OCI-LY7 (cell line): ENCODE measurements around the gene SNX13. TPM values are rescaled to one million over a fixed set of nuclear protein-coding genes. Genes with fewer than 3 reads are reported as not detected.
A peak's percentile ranks its signal among the peaks of the same experiment; 100 is the strongest.

Experiments used
- BruUV-seq: library from RNA; stranded (reverse); fragments of 400-500 nt; replicated peaks from 2 replicates; lab custom pipeline; 2021; lab: Mats Ljungman, UMichigan
- CTCF ChIA-PET: fragments of 300-600 bp; sonication (Branson Sonifier 250); formaldehyde crosslinking; loops from one replicate; lab custom pipeline; 2022; ENCODE audit warnings: antibody characterized with exemption; ENCODE audit not compliant: unreplicated experiment; lab: Charles Lee
- POLR2A ChIA-PET: fragments of 300-600 bp; sonication (Branson Sonifier 250); formaldehyde crosslinking; loops from one replicate; lab custom pipeline; 2022; ENCODE audit warnings: antibody characterized with exemption; lab: Charles Lee
- DNase-seq: peaks from one replicate; pipeline ENCODE4 v3.0.0-alpha.2; 2015; ENCODE audit warnings: low spot score
- H2AFZ ChIP-seq: fragments of 200-600 bp; sonication (generic), shearing (Covaris generic); 2 replicates; pipeline ENCODE4 v1.6.1; 2014; ENCODE audit warnings: mild to moderate bottlenecking, antibody characterized with exemption, low read length, moderate library complexity
- H3K27ac ChIP-seq: fragments of 200-600 bp; sonication (generic); 2 replicates; pipeline ENCODE4 v1.5.1; 2014; ENCODE audit warnings: mixed run types, low read depth, mild to moderate bottlenecking, moderate library complexity, low read length, inconsistent platforms; ENCODE audit not compliant: poor library complexity, severe bottlenecking
- H3K36me3 ChIP-seq: fragments of 200-600 bp; sonication (generic); 2 replicates; pipeline ENCODE4 v1.6.1; 2014; ENCODE audit warnings: mild to moderate bottlenecking, antibody characterized with exemption, low read length, moderate library complexity, mixed read lengths; ENCODE audit not compliant: insufficient read depth
- H3K4me1 ChIP-seq: fragments of 200-600 bp; sonication (generic); 2 replicates; pipeline ENCODE4 v1.5.1; 2014; ENCODE audit warnings: mild to moderate bottlenecking, low read length; ENCODE audit not compliant: insufficient read depth, poor library complexity, severe bottlenecking
- H3K4me2 ChIP-seq: fragments of 200-600 bp; sonication (generic); 2 replicates; pipeline ENCODE4 v1.6.1; 2014; ENCODE audit warnings: mild to moderate bottlenecking, low read length
- H3K4me3 ChIP-seq: fragments of 200-600 bp; sonication (generic); 2 replicates; pipeline ENCODE4 v1.5.1; 2014; ENCODE audit warnings: mild to moderate bottlenecking, low read depth, low read length; ENCODE audit not compliant: poor library complexity, severe bottlenecking
- H3K79me2 ChIP-seq: fragments of 200-600 bp; sonication (generic); 2 replicates; pipeline ENCODE4 v1.6.1; 2016; ENCODE audit warnings: low read depth, mild to moderate bottlenecking, low read length, moderate library complexity, mixed read lengths; ENCODE audit not compliant: insufficient read depth
- H3K9me2 ChIP-seq: fragments of 200-600 bp; sonication (generic); 2 replicates; pipeline ENCODE4 v1.6.1; 2016; ENCODE audit warnings: mild to moderate bottlenecking, low read length, mixed read lengths; ENCODE audit not compliant: insufficient read depth
- H3K9me3 ChIP-seq: fragments of 200-600 bp; sonication (generic); 2 replicates; pipeline ENCODE4 v1.6.1; 2014; ENCODE audit warnings: mild to moderate bottlenecking, mixed run types, low read length, mixed read lengths
- H4K20me1 ChIP-seq: fragments of 200-600 bp; sonication (generic); 2 replicates; pipeline ENCODE4 v1.6.1; 2014; ENCODE audit warnings: mild to moderate bottlenecking, antibody characterized with exemption, low read length, moderate library complexity, mixed read lengths; ENCODE audit not compliant: insufficient read depth
- EZH2phosphoT487 ChIP-seq: fragments of 200-600 bp; sonication (generic); IDR thresholded peaks from 2 replicates; pipeline ENCODE4 v1.6.1; 2018; ENCODE audit warnings: low read depth, borderline replicate concordance, mild to moderate bottlenecking, mixed run types, antibody characterized with exemption, low read length, moderate library complexity, mixed read lengths
- intact Hi-C: fragments of 100-400 bp; cut with micrococcal nuclease; formaldehyde crosslinking; loops from one replicate; pipeline ENCODE4 v1.10.0; 2022; ENCODE audit not compliant: unreplicated experiment
- total RNA-seq, 2 experiments: library from RNA; depleted of rRNA in 1 of 2; stranded (reverse); fragments of >200 nt in 1 of 2; shearing (Covaris generic) in 1 of 2; gene quantifications; 2 replicates each; pipeline ENCODE4 v1.2.3, GENCODE V29; 2014 to 2022
- TF ChIP-seq, protein P1 (sequence below): fragments of 200-600 bp; sonication (generic); conservative IDR thresholded peaks from 2 replicates; pipeline ENCODE4 v1.5.1; 2014; ENCODE audit warnings: mild to moderate bottlenecking, antibody characterized with exemption, low read length, moderate library complexity, mixed read lengths

Gene SNX13
- total RNA-seq, 2 experiments from 2014 or later = 20.0 to 32.6 TPM

GRCh38 chr7:17832820-17833355, 107.4 kb downstream of the SNX13 start:
- POLR2A ChIA-PET = interaction anchor here (0.6 to 1.7 kb wide), 4 partner anchors 9 to 811 kb away, joined by 3 to 5 read pairs (median 4); no protein-coding TSS in a partner anchor
- no peak overlapping the region for H3K4me2 ChIP-seq
- H2AFZ ChIP-seq = no peak overlapping the region
- no peaks in the 10 kb centered on the region for H3K4me1 ChIP-seq
- no peaks in the 10 kb centered on the region for H3K9me2 ChIP-seq
- CTCF ChIA-PET = no interaction called here
- BruUV-seq = TSS peak; percentile 21
- H3K36me3 ChIP-seq = peaks cover 8% of the 10 kb centered on the region; the same call in 1 of the 2 replicates
- intact Hi-C loops = no loop called here
- no peak overlapping the region for H3K27ac ChIP-seq
- no peaks in the 10 kb centered on the region for H3K9me3 ChIP-seq
- no peaks in the 10 kb centered on the region for H3K79me2 ChIP-seq
- DNase-seq = no peak
- no peak for TF ChIP-seq EZH2phosphoT487
- TF ChIP-seq, protein P1, sequence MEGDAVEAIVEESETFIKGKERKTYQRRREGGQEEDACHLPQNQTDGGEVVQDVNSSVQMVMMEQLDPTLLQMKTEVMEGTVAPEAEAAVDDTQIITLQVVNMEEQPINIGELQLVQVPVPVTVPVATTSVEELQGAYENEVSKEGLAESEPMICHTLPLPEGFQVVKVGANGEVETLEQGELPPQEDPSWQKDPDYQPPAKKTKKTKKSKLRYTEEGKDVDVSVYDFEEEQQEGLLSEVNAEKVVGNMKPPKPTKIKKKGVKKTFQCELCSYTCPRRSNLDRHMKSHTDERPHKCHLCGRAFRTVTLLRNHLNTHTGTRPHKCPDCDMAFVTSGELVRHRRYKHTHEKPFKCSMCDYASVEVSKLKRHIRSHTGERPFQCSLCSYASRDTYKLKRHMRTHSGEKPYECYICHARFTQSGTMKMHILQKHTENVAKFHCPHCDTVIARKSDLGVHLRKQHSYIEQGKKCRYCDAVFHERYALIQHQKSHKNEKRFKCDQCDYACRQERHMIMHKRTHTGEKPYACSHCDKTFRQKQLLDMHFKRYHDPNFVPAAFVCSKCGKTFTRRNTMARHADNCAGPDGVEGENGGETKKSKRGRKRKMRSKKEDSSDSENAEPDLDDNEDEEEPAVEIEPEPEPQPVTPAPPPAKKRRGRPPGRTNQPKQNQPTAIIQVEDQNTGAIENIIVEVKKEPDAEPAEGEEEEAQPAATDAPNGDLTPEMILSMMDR = no peak
- H4K20me1 ChIP-seq = no peaks in the 10 kb centered on the region
- no peak overlapping the region for H3K4me3 ChIP-seq

DNA sequence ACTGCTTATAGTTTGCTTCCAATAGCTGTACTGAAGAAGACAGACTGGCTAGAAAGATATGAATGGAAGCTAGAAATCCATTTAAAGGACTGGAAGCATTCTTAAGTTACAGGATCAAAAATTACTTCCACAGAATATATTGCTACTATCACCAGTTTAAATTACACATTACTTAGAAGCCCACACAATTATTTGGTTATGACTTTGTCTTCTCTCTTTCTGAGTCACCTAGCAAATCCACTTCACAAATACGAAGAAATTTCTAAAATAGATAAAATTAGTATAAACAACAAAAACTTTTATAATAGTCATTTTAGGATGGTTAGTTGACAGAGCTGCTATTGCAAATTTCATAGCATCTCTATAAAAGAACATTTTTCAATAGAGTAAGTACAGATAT, 108.1 kb downstream of the SNX13 start:
- no peak overlapping the region for H3K27ac ChIP-seq
- no peak for DNase-seq
- H3K4me1 ChIP-seq = no peaks in the 10 kb centered on the region
- no TSS peak for BruUV-seq
- H3K4me3 ChIP-seq = no peak overlapping the region
- intact Hi-C loops = no loop called here
- POLR2A ChIA-PET = interaction anchor here (1.2 to 1.7 kb wide), 3 partner anchors 13 to 18 kb away, joined by 3 to 5 read pairs (median 4); no protein-coding TSS in a partner anchor
- no peak overlapping the region for H2AFZ ChIP-seq
- no peaks in the 10 kb centered on the region for H3K9me2 ChIP-seq
- no peak for TF ChIP-seq EZH2phosphoT487
- TF ChIP-seq, protein P1 = no peak
- H3K79me2 ChIP-seq = no peaks in the 10 kb centered on the region
- no peaks in the 10 kb centered on the region for H4K20me1 ChIP-seq
- H3K36me3 ChIP-seq = peaks cover 3% of the 10 kb centered on the region; the same call in 1 of the 2 replicates
- H3K4me2 ChIP-seq = no peak overlapping the region
- H3K9me3 ChIP-seq = no peaks in the 10 kb centered on the region
- CTCF ChIA-PET = no interaction called here

- Histone ChIP-seq H3K9me3 (no peaks in the 10 kb centered on the region), H3K4me2 (no peak overlapping the region), H3K27ac (no peak overlapping the region), H3K79me2 (no peaks in the 10 kb centered on the region), H3K36me3 (peaks cover 10% of the 10 kb centered on the region), H4K20me1 (no peaks in the 10 kb centered on the region), H3K4me3 (no peak overlapping the region), H3K4me1 (no peaks in the 10 kb centered on the region), H2AFZ (no peak overlapping the region), H3K9me2 (no peaks in the 10 kb centered on the region)
- no peak for DNase-seq
- intact Hi-C loops = no loop called here
- ChIA-PET POLR2A (interaction anchor here (0.6 kb wide), 1 partner anchor 131 kb away, joined by 5 read pairs; no protein-coding TSS in a partner anchor), CTCF (no interaction called here)
- BruUV-seq = no TSS peak
- TF ChIP-seq, protein P1 = no peak
- no peak for TF ChIP-seq EZH2phosphoT487
Measured at GRCh38 chr7:17830206-17830605, 110.1 kb downstream of the SNX13 start.
